ENCODE results near the gene MTHFD2L. TPM values are rescaled to one million over a fixed set of nuclear protein-coding genes. Genes with fewer than 3 reads are reported as not detected.
A peak's percentile ranks its signal among the peaks of the same experiment; 100 is the strongest.

The MTHFD2L gene
- polyA plus RNA-seq, 3 donors: 4.3 to 7.0 (median 4.8) TPM

- TF ChIP-seq CTCF (IDR thresholded peaks at IDR 0.05): no peak
- Mint-ChIP-seq H3K27ac (peak overlapping the region in 1 of 7 donors; percentile 27), H3K36me3 (no peaks in the 10 kb centered on the region), H3K9me3 (no peaks in the 10 kb centered on the region), H3K4me3 (no peak overlapping the region), H3K4me1 (peaks cover 20% of the 10 kb centered on the region), H3K27me3 (ENCODE audit: low read depth in 3 of 3) (peaks cover 0 to 2% (median 0%) of the 10 kb centered on the region in 3 donors)
- H2AFZ ChIP-seq (ENCODE audit: insufficient read depth, low read depth, low read length, poor library complexity, severe bottlenecking): peak overlapping the region; percentile 6
- H3K4me3 ChIP-seq (replicated peaks in 1 of 3; ENCODE audit: low read depth in 2 of 3, low read length in 3 of 3): no peak overlapping the region
- H3K27ac ChIP-seq (ENCODE audit: low read depth in 1 of 2, low read length in 2 of 2): no peak overlapping the region
- no CpG with 5 or more reads among the region's 1 CpG for WGBS (ENCODE audit: insufficient coverage)
- no peaks in the 10 kb centered on the region for H3K9me3 ChIP-seq (replicated peaks in 1 of 2; ENCODE audit: control insufficient read depth in 1 of 2, insufficient read depth in 1 of 2, low read length in 2 of 2)
- no peaks in the 10 kb centered on the region for H3K36me3 ChIP-seq (replicated peaks in 1 of 2; ENCODE audit: control insufficient read depth in 1 of 2, insufficient read depth in 2 of 2, low read length in 2 of 2)
- intact Hi-C loops (cut with micrococcal nuclease): no loop called here
- no peak for DNase-seq
- no peak overlapping the region for H3K4me2 ChIP-seq (replicated peaks; ENCODE audit: extremely low read depth, low read length, poor library complexity, severe bottlenecking)
- H3K9ac ChIP-seq (ENCODE audit: insufficient read depth, low read length, poor library complexity, severe bottlenecking): no peak overlapping the region
- H4K20me1 ChIP-seq (ENCODE audit: insufficient read depth, low read length): no peaks in the 10 kb centered on the region
- H3K4me1 ChIP-seq (ENCODE audit: control insufficient read depth in 1 of 2, insufficient read depth in 2 of 2, low read length in 2 of 2): peaks cover 13 to 18% of the 10 kb centered on the region in 2 donors
- no peaks in the 10 kb centered on the region for H3K27me3 ChIP-seq (ENCODE audit: control insufficient read depth in 2 of 2, insufficient read depth in 2 of 2, low read length in 2 of 2)
- no peaks in the 10 kb centered on the region for H3K79me2 ChIP-seq (ENCODE audit: insufficient read depth, low read length)
Observed at GRCh38 chr4:74114234-74114633, 43.7 kb upstream of the MTHFD2L start.

GRCh38 chr4:74117024-74117534 lies 40.8 kb upstream of the MTHFD2L start:
- no peaks in the 10 kb centered on the region for H3K79me2 ChIP-seq (ENCODE audit: insufficient read depth, low read length)
- Mint-ChIP-seq H3K27ac (no peak overlapping the region), H3K4me3 (no peak overlapping the region), H3K27me3 (ENCODE audit: low read depth in 3 of 3) (peaks cover 0 to 2% (median 0%) of the 10 kb centered on the region in 3 donors), H3K36me3 (peaks cover 0 to under 1% of the 10 kb centered on the region in 2 donors), H3K4me1 (no peaks in the 10 kb centered on the region), H3K9me3 (peaks cover 0 to 5% (median 3%) of the 10 kb centered on the region in 7 donors)
- H2AFZ ChIP-seq (ENCODE audit: insufficient read depth, low read depth, low read length, poor library complexity, severe bottlenecking): peak overlapping the region; percentile 7
- H3K36me3 ChIP-seq (replicated peaks in 1 of 2; ENCODE audit: control insufficient read depth in 1 of 2, insufficient read depth in 2 of 2, low read length in 2 of 2): no peaks in the 10 kb centered on the region
- no peak for TF ChIP-seq CTCF (IDR thresholded peaks at IDR 0.05)
- H3K27me3 ChIP-seq (ENCODE audit: control insufficient read depth in 2 of 2, insufficient read depth in 2 of 2, low read length in 2 of 2): no peaks in the 10 kb centered on the region
- no peak overlapping the region for H3K27ac ChIP-seq (ENCODE audit: low read depth in 1 of 2, low read length in 2 of 2)
- no peaks in the 10 kb centered on the region for H3K4me1 ChIP-seq (ENCODE audit: control insufficient read depth in 1 of 2, insufficient read depth in 2 of 2, low read length in 2 of 2)
- H3K9ac ChIP-seq (ENCODE audit: insufficient read depth, low read length, poor library complexity, severe bottlenecking): no peak overlapping the region
- H4K20me1 ChIP-seq (ENCODE audit: insufficient read depth, low read length): no peaks in the 10 kb centered on the region
- H3K9me3 ChIP-seq (replicated peaks in 1 of 2; ENCODE audit: control insufficient read depth in 1 of 2, insufficient read depth in 1 of 2, low read length in 2 of 2): peaks cover 0 to 4% of the 10 kb centered on the region in 2 donors
- no peak overlapping the region for H3K4me2 ChIP-seq (replicated peaks; ENCODE audit: extremely low read depth, low read length, poor library complexity, severe bottlenecking)
- DNase-seq: peak in 2 of 3 donors; percentile 39 to 82
- intact Hi-C loops (cut with micrococcal nuclease): no loop called here
- H3K4me3 ChIP-seq (replicated peaks in 1 of 3; ENCODE audit: low read depth in 2 of 3, low read length in 3 of 3): no peak overlapping the region
- WGBS (ENCODE audit: insufficient coverage): 74% methylated on average over 2 of the region's 3 CpGs

Measured in CD14-positive monocyte (primary cell).